HG03469 (cell line): ENCODE data around the gene UBC.
"Not testable (repeated sequence)": the region's sequence is repeated elsewhere in the genome, so short reads cannot be mapped to it uniquely, and the experiment has no call there.

Experiments
- ATAC-seq: cut with Tn5 transposase; IDR thresholded peaks from one replicate; pipeline ENCODE4 v1.9.1; 2021; ENCODE audit warnings: mild to moderate bottlenecking, moderate library complexity, moderate number of reproducible peaks; ENCODE audit not compliant: unreplicated experiment

UBC gene

DNA sequence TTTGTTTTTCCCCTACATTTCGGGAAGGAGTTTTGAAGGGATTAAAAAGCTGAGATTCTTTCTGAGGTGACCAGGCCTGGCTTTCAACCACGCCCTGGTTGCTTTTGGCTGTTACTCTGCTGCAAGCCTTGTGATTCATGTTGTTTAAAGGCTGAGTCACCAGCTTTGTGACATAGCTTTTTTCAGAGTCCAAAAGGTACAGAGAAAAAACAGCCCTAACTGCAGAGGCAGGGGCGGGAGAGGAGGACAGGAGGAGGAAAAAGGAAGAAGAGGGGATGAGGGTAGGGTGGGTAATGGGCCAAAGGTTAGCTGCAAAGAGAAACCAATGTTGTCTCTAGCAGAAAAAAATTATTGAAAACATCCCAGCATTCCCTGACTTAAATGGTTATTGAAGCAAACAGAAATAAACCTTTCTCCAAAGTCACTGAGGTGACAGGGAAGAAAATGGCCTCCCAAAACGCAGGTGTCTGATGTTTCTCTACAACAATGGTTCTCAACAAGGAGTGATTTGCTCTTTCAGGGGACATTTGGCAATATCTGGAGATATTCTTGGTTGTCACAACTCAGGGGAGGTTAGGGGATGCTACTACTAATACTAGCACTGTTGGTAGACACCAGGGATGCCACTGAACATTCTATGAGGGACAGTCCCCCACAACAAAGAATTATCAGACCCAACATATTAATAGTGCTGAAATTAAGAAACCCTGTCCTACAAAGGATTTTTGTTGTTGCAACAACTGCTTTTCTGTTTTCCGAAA lies 2.1 kb upstream of the UBC start:
- no peak for ATAC-seq

DNA sequence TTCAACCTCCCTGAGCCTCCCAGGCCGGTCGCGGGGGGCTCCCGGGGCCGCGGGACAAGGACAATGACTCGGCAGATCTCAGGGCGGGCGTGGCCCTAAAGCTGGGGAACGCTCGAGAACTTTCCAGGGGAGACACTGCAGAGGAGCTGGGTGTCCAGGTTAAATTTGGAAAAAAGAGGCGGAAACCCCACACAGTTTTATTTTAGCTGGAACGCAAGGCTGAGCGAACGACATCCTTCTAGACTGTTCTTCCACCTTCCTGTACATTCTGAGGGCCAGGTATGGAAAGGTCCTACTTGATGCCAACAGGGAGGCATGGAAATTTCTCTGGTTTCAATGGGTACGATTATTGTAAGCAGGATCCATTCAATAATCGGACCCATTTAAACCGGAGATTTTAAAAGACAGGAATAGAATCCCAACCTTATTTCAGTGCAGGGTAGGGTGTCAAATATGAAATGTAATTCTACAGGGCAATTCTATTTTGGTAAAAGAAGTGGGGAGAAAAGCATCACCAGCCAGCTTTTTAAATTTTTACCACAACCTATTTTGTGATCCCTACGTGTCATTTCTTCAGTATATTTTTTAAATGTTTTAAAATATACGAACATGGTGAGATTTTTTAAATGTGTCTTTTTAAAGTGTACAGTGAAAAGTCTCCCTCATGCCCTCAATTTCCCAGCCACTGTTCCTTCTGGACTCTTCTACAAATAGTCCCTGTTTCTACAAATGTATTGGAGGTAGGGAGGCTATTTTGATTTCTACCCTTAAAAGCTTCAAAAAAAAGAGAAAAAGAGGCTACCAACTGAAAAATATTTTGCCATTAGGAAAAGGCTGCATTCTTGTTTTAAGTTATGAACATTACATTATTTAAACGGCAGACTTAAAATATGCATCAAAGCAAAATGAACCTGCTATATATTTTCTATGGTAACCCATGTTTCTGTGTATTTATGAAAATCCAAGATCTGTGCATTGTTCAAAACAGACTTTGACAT lies 1.1 kb upstream of the UBC start:
- no peak for ATAC-seq

DNA sequence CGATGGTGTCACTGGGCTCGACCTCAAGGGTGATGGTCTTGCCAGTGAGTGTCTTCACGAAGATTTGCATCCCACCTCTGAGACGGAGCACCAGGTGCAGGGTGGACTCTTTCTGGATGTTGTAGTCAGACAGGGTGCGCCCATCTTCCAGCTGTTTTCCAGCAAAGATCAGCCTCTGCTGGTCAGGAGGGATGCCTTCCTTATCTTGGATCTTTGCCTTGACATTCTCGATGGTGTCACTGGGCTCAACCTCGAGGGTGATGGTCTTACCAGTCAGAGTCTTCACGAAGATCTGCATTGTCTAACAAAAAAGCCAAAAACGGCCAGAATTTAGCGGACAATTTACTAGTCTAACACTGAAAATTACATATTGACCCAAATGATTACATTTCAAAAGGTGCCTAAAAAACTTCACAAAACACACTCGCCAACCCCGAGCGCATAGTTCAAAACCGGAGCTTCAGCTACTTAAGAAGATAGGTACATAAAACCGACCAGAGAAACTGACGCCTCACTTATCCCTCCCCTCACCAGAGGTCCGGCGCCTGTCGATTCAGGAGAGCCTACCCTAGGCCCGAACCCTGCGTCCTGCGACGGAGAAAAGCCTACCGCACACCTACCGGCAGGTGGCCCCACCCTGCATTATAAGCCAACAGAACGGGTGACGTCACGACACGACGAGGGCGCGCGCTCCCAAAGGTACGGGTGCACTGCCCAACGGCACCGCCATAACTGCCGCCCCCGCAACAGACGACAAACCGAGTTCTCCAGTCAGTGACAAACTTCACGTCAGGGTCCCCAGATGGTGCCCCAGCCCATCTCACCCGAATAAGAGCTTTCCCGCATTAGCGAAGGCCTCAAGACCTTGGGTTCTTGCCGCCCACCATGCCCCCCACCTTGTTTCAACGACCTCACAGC lies 717 bp downstream of the UBC start:
- no peak for ATAC-seq

DNA sequence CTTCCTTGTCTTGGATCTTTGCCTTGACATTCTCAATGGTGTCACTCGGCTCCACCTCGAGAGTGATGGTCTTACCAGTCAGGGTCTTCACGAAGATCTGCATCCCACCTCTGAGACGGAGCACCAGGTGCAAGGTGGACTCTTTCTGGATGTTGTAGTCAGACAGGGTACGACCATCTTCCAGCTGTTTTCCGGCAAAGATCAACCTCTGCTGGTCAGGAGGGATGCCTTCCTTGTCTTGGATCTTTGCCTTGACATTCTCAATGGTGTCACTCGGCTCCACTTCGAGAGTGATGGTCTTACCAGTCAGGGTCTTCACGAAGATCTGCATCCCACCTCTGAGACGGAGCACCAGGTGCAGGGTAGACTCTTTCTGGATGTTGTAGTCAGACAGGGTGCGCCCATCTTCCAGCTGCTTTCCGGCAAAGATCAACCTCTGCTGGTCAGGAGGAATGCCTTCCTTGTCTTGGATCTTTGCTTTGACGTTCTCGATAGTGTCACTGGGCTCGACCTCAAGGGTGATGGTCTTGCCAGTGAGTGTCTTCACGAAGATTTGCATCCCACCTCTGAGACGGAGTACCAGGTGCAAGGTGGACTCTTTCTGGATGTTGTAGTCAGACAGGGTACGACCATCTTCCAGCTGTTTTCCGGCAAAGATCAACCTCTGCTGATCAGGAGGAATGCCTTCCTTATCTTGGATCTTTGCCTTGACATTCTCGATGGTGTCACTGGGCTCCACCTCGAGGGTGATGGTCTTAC lies 1.7 kb downstream of the UBC start:
- ATAC-seq = not testable (repeated sequence)

DNA sequence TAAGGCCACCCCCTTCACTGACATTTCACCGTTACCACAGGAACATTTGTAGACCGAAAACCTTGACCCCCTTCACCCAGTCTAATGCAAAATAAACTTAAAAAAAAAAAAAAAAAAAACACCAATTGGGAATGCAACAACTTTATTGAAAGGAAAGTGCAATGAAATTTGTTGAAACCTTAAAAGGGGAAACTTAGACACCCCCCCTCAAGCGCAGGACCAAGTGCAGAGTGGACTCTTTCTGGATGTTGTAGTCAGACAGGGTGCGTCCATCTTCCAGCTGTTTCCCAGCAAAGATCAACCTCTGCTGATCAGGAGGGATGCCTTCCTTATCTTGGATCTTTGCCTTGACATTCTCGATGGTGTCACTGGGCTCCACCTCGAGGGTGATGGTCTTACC lies 2.9 kb downstream of the UBC start:
- not testable (repeated sequence) for ATAC-seq

DNA sequence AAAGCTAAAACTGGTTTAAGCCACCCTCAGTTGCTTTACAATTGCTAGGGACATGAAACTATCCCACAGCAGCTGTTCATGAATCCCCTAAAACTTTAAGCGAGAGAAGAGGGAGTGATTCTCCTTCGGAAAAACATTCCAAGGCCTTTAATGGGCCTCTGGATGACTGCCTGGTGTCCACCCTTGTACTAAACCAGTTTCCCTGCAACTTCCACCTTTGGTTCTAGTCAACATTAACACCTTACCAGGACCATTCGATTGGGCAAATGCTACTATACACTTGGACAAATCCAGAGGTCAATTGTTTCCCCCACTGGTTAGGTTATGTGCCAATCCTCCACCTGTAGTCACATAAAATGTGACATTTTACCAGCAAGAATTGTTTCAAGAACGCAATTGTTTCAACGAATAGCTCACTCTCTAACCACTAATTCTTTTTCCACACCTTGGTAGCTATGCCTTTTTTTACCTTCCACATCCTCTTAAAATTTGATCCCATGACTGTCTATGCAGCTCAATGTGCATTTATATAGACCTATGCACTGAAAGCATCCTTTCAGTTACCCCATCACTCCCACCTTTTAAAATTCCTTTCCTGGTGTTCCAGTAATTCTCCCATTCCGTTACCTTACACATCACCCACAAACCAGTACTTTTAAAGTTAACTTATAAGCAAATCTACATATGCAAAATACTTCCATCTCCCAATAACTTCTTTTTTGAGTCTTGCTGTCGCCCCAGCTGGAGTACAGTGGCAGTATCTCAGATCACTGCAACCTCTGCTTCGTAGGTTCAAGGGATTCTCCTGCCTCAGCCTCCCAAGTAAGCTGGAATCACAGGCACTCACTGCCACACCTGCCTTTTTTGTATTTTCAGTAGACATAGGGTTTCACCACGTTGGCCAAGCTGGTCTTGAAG lies 3.6 kb downstream of the UBC start:
- no peak for ATAC-seq

DNA sequence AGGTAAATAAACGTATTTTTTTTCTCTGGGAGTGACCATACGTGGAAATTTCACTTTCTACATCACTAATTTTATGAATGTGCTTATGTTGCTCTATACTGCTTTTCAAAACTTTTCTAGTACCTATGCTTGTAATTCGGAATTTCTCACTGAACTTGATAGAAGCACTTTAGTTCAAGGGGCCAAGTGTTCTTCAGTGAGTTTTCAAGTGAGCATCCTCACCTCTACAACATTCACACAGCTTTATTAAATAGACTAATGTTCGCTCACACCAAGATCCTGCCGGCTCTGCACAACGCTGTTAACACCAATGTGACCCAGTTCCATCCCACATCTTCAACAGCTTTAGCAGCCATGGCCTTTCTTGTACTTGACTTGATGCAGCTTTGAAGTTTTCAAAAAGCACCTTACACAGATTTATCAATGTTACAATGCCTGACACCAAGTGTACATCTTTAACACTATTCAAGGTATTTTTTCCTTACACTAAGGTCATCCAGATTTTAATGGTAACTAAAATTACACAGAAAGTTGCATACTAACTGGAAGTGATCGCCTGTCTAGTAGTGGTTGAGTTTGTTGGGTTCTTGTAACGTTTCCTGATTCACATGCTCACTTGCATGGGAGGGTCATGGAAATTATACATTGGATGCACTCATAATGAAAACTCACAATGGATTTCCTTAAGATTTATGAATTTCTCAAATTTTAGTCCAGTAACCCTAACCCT lies 4.5 kb downstream of the UBC start:
- ATAC-seq = no peak

DNA sequence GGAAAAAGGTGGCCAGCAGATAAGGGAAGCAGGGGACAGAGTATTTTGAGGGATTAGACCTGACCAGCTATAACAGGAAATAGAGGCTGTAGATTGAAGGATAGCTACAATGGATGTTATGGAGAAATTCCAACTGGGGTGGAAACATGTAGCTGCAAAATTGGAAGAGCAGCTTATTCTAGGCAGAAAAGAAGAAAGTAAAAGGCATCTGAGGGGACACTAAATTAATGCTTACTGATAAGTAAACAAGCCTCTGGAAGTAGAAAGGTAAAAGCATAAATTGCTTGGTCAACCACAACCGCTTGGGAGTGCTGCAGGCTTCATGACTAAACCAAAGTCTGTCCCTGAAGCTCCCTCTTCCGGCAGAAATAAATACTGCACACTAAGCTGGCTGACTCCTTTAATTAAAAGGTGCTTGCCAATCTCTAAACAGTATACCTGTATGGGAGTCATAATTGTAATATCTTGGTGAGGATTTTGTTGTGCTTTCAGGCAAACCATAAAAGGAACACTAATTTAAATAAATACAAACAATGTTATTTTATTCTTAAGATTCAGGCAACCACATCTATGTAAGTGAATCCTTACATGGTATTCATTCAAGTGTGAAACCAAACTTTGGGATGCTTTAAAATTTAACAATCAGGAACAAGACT lies 7.7 kb downstream of the UBC start:
- ATAC-seq = peak; percentile 50

DNA sequence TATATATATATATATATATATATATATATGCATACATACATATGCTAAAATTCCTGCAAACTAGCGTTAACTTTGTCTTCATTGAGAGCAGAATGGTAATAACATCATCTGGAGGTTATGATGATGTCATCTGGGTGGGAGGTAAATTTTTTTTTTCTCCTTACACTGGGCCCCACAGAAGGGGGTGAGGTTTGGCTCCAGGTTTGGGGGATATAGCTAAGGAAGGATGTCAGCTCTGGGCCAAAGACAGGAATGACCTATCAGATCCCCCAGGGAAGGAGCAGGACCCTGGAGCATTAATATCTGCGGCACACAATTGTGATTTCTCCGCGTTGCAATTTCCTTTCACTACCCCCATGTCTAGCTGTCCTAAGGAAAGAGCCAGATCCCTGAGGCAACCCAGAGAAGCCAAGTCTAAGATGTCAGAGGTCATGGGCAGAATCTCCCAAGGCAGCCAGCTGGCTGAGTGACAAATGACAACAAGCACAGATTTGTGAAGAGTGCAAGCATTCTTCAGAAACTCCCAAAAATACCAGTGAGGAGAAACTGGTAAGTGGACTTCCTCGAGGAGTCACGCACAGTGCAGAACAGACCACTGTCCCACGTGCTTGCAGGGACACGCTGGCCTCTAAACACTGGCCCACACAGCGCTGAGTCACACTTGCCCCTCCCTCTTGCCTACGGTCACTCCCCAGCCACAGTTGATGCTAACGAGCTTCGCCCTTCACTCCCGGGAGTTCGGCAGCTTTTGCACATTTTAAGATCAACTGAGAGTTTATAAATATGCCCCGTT lies 9.9 kb downstream of the UBC start:
- no peak for ATAC-seq

DNA sequence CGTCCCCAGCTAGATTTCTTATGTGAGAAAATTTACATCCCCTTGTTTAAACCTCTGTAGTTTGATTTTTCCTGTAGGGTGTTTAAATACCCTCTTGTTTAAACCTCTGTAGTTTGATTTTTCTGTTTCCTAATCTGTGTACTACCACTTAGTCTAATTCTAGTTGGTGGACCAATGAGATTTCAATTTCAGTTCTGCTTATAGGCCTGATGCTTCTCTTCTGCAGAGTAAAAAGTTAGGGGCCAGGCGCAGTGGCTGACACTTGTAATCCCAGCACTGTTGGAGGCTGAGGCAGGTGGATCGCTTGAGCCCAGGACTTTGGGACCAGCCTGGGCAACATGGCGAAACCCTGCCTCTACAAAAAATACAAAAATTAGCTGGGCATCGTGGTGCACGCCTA lies 11.5 kb downstream of the UBC start:
- no peak for ATAC-seq

DNA sequence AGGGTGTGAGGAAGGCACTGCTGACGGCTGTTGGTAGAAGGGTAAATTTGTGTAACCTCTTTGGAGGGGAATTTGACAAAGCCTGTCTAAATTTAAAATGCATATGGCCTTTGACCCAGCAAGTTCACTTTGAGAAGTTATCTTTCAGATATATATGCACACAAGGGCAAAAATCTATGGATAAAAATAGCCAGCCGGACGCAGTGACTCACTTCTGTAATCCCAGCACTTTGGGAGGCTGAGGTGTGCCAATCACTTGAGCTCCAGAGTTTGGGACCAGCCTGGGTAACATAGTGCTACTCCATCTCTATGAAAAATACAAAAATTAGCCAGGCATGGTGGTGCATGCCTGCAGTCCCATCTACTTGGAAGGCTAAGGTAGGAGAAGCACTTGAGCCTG lies 13.4 kb downstream of the UBC start:
- no peak for ATAC-seq

DNA sequence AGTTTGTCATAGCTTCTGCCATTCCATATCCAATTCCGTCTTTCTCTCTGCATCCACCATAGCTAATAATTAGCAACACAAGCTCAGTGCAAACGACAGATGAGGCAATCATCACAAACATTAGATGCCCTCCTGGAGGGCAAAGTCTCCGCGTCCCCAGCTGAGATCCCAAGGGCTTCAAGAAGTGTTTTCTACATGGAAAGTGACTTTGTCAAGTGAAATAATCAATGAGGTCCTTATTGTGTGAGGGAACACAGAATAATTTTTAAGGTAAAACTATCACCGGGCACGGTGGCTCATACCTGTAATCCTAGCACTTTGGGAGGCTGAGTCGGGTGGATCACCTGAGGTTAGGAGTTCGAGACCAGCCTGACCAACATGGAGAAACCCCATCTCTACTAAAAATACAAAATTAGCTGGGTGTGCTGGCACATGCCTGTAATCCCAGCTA lies 14.1 kb downstream of the UBC start:
- ATAC-seq = not testable (repeated sequence)

DNA sequence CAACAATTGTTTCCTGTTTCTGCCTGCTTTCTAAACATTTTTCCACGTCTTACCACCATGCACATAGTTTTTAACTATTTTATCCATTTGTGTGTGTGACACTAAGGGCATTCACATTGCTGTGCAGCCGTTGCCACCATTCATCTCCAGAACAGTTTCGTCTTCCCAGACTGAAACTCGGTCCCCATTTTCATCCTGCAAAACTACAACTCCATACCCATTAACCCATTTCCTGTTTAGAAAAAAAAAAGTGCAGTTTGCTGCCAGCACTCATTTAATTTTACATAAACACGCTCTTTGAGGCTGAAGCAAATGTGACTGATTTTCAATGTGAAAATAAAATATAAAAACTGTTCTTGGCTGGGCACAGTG lies 15.5 kb downstream of the UBC start:
- ATAC-seq = no peak

DNA sequence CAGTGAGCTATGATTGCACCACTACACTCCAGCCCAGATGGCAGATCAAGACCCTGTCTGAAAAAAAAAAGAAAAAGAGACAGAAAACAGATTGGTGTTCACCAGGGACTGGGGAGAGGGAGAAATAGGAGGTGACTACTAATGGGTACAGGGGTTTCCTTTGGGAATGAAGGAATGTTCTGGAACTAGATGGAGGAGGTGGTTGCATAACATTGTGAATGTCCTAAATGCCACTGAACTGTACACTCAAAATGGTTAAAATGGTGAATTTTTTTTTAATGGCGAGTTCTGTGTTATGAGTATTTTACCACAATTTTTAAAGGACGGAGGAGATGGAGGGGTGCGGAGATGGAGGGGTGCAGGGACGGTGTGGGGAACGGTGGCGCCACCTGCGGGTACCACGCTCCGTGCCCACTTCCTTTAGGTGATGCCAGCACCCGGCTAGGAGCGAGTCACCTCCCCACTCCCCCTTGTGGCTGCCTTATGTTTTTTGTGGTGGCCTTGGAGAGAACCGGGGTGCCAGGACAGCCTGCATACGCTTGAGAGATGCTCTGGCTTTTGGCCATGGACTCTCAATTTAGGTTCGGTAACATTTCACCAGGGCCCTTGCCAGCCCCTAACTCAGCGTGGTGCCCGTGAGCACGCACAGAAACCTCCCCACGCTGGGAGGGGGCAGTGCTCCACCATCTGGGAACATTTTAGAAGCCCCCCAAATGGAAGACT lies 16.1 kb downstream of the UBC start:
- no peak for ATAC-seq

DNA sequence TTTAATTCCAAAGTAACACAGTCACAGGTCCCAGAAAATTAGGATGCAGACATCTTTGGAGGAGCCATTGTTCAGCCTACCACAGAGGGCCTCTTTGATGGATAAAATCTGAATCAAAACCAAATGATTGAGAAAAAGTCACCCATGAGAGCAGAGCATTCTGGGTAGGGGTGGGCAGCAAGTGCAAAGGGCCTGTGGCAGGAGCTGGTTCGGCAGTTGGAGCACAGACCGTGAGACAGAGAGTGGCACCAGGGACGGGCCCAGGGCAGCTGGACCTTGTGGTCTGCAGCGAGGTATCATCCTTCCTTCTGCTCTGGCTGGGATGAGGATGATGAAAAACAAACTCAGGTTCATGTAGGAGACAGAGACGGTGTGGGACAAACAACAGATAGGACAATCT lies 18.0 kb downstream of the UBC start:
- ATAC-seq = no peak

DNA sequence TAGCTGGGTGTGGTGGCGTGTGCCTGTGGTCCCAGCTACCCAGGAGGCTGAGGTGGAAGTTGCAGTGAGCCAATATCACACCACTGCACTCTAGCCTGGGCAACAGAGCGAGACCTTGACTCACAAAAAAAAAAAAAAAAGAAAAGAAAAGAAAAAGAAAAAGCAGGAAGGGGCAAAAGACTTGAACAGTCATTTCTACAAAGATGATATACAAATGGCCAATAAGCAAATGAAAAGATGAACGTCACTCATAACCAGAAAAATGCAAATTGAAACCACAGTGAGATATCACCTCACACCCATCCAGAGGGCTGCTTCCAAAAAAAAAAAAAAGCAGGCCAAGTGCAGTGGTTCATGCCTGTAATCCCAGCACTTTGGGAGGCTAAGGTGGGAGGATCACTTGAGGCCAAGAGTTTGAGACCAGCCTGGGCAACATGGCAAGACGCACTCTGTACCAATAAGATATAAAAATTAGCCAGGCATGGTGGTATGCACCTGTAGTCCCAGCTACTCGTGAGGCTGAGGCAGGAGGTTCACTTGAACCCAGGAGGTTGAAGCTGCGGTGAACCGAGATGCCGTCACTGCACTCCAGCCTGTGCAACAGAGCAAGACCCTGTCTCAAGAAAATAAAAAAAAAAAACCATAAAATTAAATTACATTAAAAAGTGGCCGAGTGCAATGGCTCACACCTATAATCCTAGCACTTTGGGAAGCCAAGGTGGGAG lies 20.5 kb downstream of the UBC start:
- ATAC-seq = no peak
